ENCODE results near the gene MAST2. TPM values are rescaled to one million over a fixed set of nuclear protein-coding genes. Genes with fewer than 3 reads are reported as not detected.

The MAST2 gene
- total RNA-seq, 1 experiment from 2014 or later = 41.9 TPM

DNA sequence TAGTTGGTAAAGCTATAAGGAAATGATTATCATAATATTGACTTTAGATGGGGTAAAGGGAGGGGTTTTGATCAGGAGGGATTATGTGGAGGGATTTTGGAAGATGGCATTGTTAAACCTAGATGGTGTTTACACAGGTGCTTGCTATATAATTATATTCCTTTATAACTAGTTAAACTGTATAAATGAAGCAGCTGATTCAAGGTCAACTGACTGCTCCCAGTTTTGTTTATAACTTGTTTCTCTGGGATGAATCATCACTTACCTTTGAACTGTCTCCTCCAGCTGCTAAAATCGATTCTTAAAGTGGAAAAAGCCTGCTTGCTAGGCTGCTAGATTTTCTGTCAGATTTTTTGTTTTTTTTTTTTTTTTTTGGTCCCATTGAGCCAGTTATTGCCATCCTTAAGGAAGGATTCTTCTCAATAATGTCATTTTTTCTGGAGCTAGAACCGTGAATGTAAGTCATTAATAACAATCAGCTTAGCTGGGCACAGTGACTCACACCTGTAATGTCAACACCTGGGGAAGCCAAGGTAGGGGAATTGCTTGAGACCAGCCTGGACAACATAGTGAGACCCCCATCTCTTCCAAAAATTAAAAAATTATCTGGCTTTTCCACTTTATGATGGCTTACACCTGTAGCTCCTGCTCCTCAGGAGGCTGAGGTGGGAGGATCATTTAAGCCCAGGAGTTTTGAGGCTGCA lies 175.8 kb downstream of the MAST2 start:
- Histone ChIP-seq H3K9me3 (ENCODE audit: control insufficient read depth in 1 of 2, insufficient read depth in 1 of 2, low read depth in 1 of 2, low read length in 2 of 2) (no peaks in the 10 kb centered on the region), H3K4me2 (ENCODE audit: low read length) (peak overlapping the region; percentile 53), H3K9ac (ENCODE audit: low read length) (no peak overlapping the region), H3K4me1 (ENCODE audit: control insufficient read depth in 1 of 2, insufficient read depth in 2 of 2, low read length in 2 of 2) (peaks cover 27 to 28% of the 10 kb centered on the region in 2 experiments), H3K27ac (ENCODE audit: low read depth, low read length) (peak overlapping the region; percentile 31), H2AFZ (ENCODE audit: low read depth, low read length, poor library complexity, severe bottlenecking) (no peak overlapping the region), H4K20me1 (ENCODE audit: insufficient read depth) (no peaks in the 10 kb centered on the region), H3K36me3 (ENCODE audit: control insufficient read depth in 1 of 2, insufficient read depth in 2 of 2, low read length in 2 of 2) (no peaks in the 10 kb centered on the region), H3K79me2 (ENCODE audit: insufficient read depth, low read length) (no peaks in the 10 kb centered on the region), H3K4me3 (replicated peaks in 1 of 2; ENCODE audit: low read depth in 1 of 2, low read length in 2 of 2) (no peak overlapping the region), H3K27me3 (ENCODE audit: insufficient read depth, low read length) (no peaks in the 10 kb centered on the region), H3K9me2 (ENCODE audit: insufficient read depth) (no peaks in the 10 kb centered on the region)
- TF ChIP-seq, protein P1, sequence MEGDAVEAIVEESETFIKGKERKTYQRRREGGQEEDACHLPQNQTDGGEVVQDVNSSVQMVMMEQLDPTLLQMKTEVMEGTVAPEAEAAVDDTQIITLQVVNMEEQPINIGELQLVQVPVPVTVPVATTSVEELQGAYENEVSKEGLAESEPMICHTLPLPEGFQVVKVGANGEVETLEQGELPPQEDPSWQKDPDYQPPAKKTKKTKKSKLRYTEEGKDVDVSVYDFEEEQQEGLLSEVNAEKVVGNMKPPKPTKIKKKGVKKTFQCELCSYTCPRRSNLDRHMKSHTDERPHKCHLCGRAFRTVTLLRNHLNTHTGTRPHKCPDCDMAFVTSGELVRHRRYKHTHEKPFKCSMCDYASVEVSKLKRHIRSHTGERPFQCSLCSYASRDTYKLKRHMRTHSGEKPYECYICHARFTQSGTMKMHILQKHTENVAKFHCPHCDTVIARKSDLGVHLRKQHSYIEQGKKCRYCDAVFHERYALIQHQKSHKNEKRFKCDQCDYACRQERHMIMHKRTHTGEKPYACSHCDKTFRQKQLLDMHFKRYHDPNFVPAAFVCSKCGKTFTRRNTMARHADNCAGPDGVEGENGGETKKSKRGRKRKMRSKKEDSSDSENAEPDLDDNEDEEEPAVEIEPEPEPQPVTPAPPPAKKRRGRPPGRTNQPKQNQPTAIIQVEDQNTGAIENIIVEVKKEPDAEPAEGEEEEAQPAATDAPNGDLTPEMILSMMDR (IDR thresholded peaks at IDR 0.05 in 2 of 3, conservative IDR thresholded peaks at IDR 0.05 in 1 of 3; ENCODE audit: borderline replicate concordance in 1 of 3, insufficient read depth in 1 of 3, low read depth in 2 of 3, low read length in 2 of 3) = no peak
- TF ChIP-seq YY1 (IDR thresholded peaks at IDR 0.05; ENCODE audit: extremely low read depth, insufficient replicate concordance, low read depth, low read length) (no peak), JUND (IDR thresholded peaks at IDR 0.05) (peak; percentile 81), TCF7L2 (IDR thresholded peaks at IDR 0.05; ENCODE audit: borderline replicate concordance, extremely low read depth, insufficient read depth, insufficient read length) (peak; percentile 74), EGR1 (IDR thresholded peaks at IDR 0.05; ENCODE audit: low read depth) (0 out of 2 replicates have a peak, but pooled peaks have one; percentile 21), EZH2phosphoT487 (IDR thresholded peaks at IDR 0.05; ENCODE audit: borderline replicate concordance) (no peak), SRF (IDR thresholded peaks at IDR 0.05; ENCODE audit: low read depth) (0 out of 2 replicates have a peak, but pooled peaks have one; percentile 28), FOSL1 (IDR thresholded peaks at IDR 0.05; ENCODE audit: low read depth) (peak; percentile 85), CEBPB (IDR thresholded peaks at IDR 0.05; ENCODE audit: low read depth) (0 out of 2 replicates have a peak, but pooled peaks have one; percentile 20), SIN3A (IDR thresholded peaks at IDR 0.05; ENCODE audit: low read depth) (peak; percentile 54; the same call in 1 of the 2 replicates), RAD21 (IDR thresholded peaks at IDR 0.05; ENCODE audit: low read depth) (0 out of 2 replicates have a peak, but pooled peaks have one; percentile 11), CBX3 (IDR thresholded peaks at IDR 0.05; ENCODE audit: low read depth) (0 out of 2 replicates have a peak, but pooled peaks have one; percentile 47), ELF1 (IDR thresholded peaks at IDR 0.05; ENCODE audit: borderline replicate concordance, low read depth) (no peak), POLR2A (IDR thresholded peaks at IDR 0.05; ENCODE audit: borderline replicate concordance, extremely low read depth, insufficient read depth, insufficient read length) (no peak), SP1 (IDR thresholded peaks at IDR 0.05; ENCODE audit: low read depth) (peak; percentile 78), ZNF274 (IDR thresholded peaks at IDR 0.05; ENCODE audit: low read depth, low read length) (no peak)
- TF ChIP-seq, protein P2, sequence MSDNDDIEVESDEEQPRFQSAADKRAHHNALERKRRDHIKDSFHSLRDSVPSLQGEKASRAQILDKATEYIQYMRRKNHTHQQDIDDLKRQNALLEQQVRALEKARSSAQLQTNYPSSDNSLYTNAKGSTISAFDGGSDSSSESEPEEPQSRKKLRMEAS (IDR thresholded peaks at IDR 0.05) = no peak
- TF ChIP-seq, protein P3, sequence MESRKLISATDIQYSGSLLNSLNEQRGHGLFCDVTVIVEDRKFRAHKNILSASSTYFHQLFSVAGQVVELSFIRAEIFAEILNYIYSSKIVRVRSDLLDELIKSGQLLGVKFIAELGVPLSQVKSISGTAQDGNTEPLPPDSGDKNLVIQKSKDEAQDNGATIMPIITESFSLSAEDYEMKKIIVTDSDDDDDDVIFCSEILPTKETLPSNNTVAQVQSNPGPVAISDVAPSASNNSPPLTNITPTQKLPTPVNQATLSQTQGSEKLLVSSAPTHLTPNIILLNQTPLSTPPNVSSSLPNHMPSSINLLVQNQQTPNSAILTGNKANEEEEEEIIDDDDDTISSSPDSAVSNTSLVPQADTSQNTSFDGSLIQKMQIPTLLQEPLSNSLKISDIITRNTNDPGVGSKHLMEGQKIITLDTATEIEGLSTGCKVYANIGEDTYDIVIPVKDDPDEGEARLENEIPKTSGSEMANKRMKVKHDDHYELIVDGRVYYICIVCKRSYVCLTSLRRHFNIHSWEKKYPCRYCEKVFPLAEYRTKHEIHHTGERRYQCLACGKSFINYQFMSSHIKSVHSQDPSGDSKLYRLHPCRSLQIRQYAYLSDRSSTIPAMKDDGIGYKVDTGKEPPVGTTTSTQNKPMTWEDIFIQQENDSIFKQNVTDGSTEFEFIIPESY (IDR thresholded peaks at IDR 0.05; ENCODE audit: extremely low read depth, insufficient replicate concordance, low read length) = no peak
- peak; percentile 48 for ATAC-seq
- peak; percentile 32 for DNase-seq (ENCODE audit: low read depth, low spot score)
- RAD21 ChIA-PET (ENCODE audit: low non-redundant PET in 1 of 2, low total read pairs in 2 of 2, uncharacterized antibody in 2 of 2, unreplicated experiment in 2 of 2) = no interaction called here
- POLR2A ChIA-PET = interaction anchor here (1.1 kb wide), 1 partner anchor 8 kb away, joined by 5 read pairs; no protein-coding TSS in a partner anchor
- intact Hi-C loops (cut with micrococcal nuclease) = no loop called here
- BruUV-seq (replicated peaks) = no TSS peak
- CTCF ChIA-PET = interaction anchor here (0.7 kb wide), 1 partner anchor 9 kb away, joined by 3 read pairs; no protein-coding TSS in a partner anchor
